ENCODE results near the gene CTSO.
"Not testable (repeated sequence)": the region's sequence is repeated elsewhere in the genome, so short reads cannot be mapped to it uniquely, and the experiment has no call there.

Gene CTSO

DNA sequence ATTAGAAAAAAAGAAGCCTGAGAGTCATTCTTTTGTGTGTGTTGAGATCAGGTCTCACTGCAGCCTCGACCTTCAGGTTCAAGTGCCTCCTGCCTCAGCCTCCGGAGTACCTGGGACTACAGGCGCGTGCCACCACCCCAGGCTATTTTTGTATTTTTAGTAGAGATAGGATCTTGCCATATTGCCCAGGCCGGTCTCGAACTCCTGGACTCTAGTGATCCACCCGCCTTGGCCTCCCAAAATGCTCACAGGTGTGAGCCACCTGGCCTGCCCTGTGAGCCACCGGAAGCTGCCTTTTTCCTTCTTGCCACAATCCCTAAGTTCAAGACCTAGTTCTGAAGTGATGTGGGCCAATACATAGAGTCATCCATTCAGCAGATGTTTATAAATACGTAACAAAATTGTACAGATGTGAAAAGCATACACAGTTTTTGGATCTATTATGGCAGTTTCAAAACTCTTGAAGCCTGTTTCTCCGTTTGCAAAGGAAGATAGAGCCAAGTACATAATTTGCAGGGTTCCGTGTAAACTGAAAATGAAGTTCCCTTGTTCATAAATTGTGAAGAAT is 536 bp upstream of the CTSO start:
- DNase-seq = no peak

GRCh38 chr4:155952501-155952901 is 1.2 kb downstream of the CTSO start:
- no peak for DNase-seq

GRCh38 chr4:155950461-155950860 is 3.2 kb downstream of the CTSO start:
- no peak for DNase-seq

DNA sequence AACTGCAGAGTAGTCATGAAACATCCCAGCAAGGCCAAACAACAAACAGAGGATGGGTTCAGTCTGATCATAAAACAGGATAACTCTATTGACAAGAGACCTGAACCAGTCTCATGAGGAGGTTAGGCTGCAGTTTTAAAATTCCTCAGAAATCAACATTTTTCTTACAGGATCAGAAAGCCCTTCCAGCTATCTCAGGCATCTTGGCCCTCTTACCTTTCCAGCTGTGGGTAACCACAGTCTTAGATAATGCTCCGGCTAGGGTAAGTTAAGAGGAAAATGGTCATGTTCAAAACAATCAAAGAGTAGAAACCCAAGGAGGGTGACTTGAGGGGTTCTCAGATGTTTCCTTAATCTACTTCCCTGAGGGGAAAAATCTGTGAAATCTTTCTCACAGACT is 5.1 kb downstream of the CTSO start:
- DNase-seq = no peak

DNA sequence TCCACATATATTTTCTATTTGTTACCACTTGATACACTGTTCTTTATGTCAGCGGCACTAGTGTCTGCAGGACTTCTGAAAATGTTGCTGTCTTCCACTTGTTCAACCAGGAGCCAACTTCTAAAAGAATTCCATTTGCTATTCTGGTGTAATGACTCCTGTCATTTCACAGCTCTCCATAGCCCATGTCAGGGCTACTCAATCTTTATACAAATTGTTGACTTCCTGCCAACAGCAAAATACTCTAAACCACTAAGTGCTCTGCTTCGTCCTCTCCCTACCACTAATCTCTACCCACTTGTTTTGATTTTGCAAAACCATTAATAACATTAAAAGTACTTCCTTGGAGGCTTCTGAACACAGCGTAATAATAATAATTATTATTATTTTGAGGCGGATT is 7.2 kb downstream of the CTSO start:
- no peak for DNase-seq

GRCh38 chr4:155944516-155944915 is 9.2 kb downstream of the CTSO start:
- DNase-seq = no peak

DNA sequence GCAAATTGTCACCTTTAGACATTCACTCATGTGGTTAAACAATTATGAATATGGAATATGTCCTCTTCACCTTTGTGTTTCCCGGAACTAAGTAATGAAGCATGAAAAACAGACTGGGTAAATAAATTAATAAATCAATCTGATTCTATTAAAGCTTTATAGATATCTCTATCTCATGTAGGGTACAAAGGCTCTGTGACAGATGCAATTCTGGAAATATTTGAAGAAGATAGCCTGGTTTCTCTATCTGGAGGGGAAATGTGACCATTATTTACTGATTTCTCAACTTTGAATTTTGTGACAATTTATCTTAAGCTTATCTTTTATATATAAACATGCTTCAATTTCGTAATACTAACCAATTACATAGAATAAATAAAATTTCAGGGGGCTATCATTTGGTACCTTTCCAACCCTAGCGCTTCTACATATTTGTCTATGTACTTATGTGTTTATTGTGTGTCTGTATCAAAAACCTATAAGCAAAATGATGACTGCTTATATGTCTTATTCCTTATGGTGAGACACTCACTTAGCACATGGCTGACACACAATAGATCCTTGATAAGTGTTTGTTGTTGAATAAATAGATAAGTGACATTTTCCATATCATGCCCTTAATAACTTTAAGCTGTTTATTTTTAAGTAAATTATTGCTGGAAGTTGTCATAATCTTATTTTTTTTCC is 9.9 kb downstream of the CTSO start:
- DNase-seq = no peak

DNA sequence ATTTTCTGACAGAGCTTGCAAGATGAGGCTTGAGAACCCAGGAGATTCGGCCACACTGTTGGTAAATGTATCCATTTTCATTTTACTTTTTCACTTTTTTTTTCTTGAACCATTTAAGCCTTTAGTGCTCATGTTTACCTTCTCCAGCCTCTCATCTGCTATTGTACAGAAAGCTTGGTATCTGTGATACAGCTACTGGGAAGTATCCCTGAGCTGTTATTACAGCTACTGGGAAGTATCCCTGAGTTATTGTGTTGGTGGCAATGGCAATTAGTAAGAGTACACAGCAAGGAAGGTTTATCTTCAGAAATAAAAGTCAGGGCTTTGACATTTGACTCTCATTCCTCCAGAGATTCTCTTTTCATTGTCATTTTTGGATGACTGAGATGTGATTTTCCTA is 11.8 kb downstream of the CTSO start:
- DNase-seq = no peak

- no peak for DNase-seq
Observed at GRCh38 chr4:155941085-155941790, 12.4 kb downstream of the CTSO start.

- DNase-seq = no peak
Observed at GRCh38 chr4:155935389-155935986, 18.2 kb downstream of the CTSO start.

DNA sequence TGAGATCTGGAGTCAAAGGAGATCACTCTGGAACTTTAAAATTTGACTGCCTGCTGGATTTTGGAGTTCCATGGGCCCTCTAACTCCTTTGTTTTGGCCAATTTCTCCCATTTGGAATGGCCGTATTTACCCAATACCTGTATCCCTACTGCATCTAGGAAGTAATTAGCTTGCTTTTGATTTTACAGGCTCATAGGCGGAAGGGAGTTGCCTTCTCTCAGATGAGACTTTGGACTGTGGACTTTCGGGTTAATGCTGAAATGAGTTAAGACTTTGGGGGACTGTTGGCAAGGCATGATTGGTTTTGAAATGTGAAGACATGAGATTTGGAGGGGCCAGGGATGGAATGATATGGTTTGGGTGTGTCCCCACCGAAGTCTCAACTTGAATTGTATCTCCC is 19.0 kb downstream of the CTSO start:
- DNase-seq = not testable (repeated sequence)

DNA sequence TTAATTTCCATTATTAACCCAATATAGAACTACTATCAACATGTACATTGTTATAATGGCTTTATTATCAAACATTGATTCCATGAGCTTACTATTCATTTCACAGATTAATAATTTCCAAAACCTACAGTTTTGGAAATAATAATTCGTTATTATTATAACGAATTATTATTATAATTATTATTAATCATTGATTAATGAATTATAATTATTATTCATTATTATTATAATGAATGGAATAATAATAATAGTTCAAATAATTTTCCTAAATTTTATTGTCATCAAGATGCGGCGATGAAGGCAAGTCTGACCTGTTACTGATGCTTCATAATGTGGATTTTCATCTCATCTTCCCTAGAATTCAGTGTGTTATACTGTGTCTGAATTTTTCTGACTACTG is 22.0 kb downstream of the CTSO start:
- DNase-seq = no peak

DNA sequence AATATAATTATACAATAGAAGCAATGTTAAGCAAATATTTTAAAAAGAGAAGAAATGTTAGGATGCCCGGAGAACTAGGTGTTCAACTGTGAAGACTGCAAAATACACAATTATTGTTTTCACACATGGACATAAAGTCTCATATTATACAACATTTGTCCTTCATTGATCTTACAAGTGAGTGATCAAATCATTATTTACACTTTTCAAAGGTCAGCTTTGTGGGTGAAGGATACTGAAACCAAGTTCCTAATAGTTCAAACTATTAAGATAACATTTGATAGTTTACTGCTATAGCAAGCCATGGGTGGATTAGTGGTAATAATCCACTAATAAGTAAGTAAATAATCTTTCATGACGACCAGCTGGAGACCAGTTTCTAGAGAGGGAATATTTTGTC is 23.3 kb downstream of the CTSO start:
- DNase-seq = no peak

DNA sequence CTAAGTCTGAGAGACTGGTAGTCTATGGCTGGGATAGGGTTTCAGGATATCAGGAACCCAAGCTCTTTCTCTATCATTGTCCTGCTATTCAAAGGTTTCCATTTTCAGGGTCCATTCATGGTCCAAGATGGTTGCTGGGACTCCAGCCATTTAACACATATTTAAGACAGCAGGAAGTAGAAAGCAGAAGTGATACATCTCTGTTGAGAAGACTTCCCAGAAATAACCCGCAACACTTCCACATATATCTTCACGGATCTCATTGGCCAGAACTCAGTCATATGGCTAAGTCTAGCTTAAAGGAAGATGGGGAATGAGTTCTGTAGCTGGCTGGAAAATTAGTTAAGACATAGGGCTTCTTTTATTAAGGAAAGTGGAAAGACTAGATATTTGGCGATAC is 23.8 kb downstream of the CTSO start:
- DNase-seq = peak; percentile 14 to 47

- DNase-seq = no peak
Observed at GRCh38 chr4:155924637-155925036, 29.0 kb downstream of the CTSO start.

DNA sequence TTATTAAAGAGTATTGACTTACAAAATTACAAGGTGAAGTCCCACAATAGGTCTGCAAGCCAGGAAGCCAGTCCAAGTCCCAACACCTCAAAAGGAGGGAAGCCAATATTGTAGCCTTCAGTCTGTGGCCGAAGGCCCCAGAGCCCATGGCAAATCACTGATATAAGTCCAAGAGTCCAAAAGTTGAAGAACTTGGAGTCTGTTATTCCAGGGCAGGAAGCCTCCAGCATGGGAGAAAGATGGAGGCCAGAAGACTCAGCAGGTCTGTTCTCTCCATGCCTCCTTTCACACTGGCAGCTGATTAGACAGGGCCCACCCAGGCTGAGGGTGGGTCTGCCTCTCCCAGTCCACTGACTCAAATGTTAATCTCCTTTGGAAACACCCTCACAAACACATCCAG is 32.1 kb downstream of the CTSO start:
- DNase-seq = no peak

DNA sequence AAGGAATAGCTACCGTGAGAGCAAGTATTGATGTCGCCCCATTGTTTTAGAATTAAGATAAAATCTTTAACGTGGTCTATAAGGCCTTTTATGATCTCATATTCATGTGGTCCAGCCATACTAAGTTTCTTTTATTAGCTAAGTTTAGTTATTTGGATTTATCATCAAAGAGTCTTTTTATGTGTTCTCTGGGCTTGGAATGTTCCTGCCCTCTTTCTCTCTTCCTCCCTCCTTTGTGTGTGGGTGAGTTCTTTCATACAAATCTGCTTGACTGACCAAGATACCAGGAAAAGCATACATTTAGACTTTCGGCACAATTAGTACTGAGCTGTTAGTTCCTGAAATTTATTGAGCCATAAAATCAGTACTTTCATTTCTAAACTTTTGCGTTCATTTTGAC is 38.9 kb downstream of the CTSO start:
- DNase-seq = no peak

DNA sequence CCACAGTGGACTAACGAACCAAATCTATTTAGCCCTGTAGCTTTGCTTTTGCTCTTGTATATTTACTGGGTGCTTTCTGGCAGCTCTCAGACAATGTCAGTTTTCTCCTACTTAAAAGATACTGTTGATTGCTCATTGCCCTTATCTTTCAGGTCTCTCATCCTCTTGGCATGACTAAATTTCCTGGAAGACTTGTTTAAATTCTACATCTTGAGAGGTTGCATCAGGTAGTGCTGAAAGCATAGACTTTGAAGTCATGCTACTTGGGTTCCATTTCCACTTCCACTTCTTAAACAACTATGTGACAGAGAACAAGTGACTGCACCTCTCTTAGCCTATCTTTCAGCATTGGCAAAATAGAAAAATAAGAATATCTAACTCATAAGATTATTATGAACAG is 41.8 kb downstream of the CTSO start:
- DNase-seq = no peak

DNA sequence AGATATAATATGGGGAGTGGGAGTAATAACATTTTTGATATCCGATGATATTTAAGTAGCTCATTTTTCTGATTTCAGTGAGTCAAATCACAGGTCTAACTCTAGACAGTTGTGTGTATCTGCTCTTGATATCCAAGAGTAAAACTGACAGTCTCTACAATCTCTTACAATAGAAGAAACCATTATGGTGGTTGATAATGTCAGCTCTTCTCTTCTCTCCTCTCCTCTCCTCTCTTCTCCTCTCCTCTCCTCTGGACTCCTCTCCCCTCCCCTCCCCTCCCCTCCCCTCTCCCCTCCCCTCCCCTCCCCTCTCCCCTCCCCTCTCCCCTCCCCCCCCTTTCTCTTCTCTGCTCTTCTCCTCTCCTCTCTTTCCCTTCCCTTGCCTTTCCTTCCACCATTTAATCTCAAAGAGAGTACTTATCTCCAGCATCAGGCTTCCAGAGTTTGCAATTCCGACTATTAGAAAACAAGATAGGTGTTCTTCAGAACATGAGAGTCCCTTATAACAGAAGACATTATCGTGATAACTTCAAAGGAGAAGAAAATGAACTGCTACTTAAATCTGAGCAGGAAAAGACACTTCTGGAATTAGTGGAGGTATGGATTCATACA is 43.9 kb downstream of the CTSO start:
- DNase-seq = no peak

GRCh38 chr4:155908187-155909139 is 45.2 kb downstream of the CTSO start:
- DNase-seq = no peak

DNA sequence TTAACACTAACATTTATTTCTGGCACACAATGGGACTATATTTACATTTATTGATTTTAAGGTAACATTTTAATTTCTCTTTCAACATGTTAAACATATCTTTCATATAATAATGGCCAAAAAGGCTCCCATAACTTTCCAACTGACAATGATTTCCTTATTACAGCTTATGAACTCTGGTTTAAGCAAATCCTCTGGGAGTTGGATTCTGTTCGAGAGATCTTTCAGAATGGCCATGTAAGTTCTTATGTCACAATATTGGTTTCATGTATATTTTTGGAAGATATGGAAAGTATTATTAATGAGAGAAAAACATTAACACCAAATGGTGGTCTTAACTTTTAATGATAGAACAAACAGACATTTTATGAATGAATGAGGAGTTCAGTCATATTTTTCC is 46.1 kb downstream of the CTSO start:
- no peak for DNase-seq

GRCh38 chr4:155906554-155907247 is 47.0 kb downstream of the CTSO start:
- no peak for DNase-seq

Data from inflammatory macrophage (primary cell).